H1 (cell line): ENCODE results near the gene CCDC18. TPM values are rescaled to one million over a fixed set of nuclear protein-coding genes. Genes with fewer than 3 reads are reported as not detected.

Source experiments
- ATF3 ChIP-seq: IDR thresholded peaks from 2 replicates; pipeline ENCODE4 v1.6.1; 2011; ENCODE audit warnings: low read depth, mild to moderate bottlenecking, low read length; ENCODE audit not compliant: insufficient read depth
- EZH2 ChIP-seq: fragments of 200-600 bp; sonication (generic); IDR thresholded peaks from 2 replicates; pipeline ENCODE4 v1.7.1; 2012; ENCODE audit warnings: low read depth, mild to moderate bottlenecking, moderate library complexity, low read length, inconsistent platforms; ENCODE audit not compliant: severe bottlenecking
- FOSL1 ChIP-seq: IDR thresholded peaks from 2 replicates; pipeline ENCODE4 v1.6.1; 2011; ENCODE audit warnings: mild to moderate bottlenecking, low read depth, low read length, moderate library complexity; ENCODE audit not compliant: insufficient read depth
- JUN ChIP-seq: IDR thresholded peaks from 2 replicates; pipeline ENCODE4 v1.6.1; 2011; ENCODE audit warnings: low read depth, mild to moderate bottlenecking, improper control_type of control experiment, low read length
- KDM5A ChIP-seq: fragments of 200-600 bp; IDR thresholded peaks from 2 replicates; pipeline ENCODE4 v1.7.1; 2012; ENCODE audit warnings: mild to moderate bottlenecking, low read length, inconsistent platforms, mixed read lengths
- RAD21 ChIP-seq, 2 experiments: IDR thresholded peaks in 1 of 2; conservative IDR thresholded peaks in 1 of 2; 2 replicates each; pipeline ENCODE4 v1.6.1; 2011; ENCODE audit warnings: low read depth in 2 of 2, low read length in 2 of 2, improper control_type of control experiment in 1 of 2, inconsistent platforms in 1 of 2, mild to moderate bottlenecking in 1 of 2, moderate library complexity in 1 of 2
- polyA plus RNA-seq, 7 experiments: library from polyadenylated mRNA; depleted of rRNA in 3 of 7; stranded (reverse) in 5 of 7; unstranded in 2 of 7; fragments of >200 nt in 5 of 7; fragments of 200-250 nt in 2 of 7; gene quantifications; 1 replicate in 5 of 7; 2 replicates in 1 of 7; 4 replicates in 1 of 7; pipeline versions ENCODE4 v1.2.1 to v1.2.3, GENCODE V29; 2011 to 2013; ENCODE audit warnings: missing spikeins in 2 of 7, mixed read lengths in 2 of 7
- total RNA-seq: library from RNA; stranded (reverse); fragmentation: NEBNext Ultra II Directional; extraction: Animal tissue kit (Norgen Biotek cat#: 25700); gene quantifications from 2 replicates; pipeline ENCODE4 v1.2.1, GENCODE V29; 2021
- TF ChIP-seq, protein P1 (sequence below), 3 experiments: IDR thresholded peaks; 1 replicate in 2 of 3; 2 replicates in 1 of 3; pipeline versions ENCODE4 v1.5.1 to v1.6.1; 2011; ENCODE audit warnings: low read length in 3 of 3, mild to moderate bottlenecking in 3 of 3, inconsistent platforms in 2 of 3, low read depth in 1 of 3, moderate library complexity in 1 of 3; ENCODE audit not compliant: insufficient read depth in 1 of 3; ENCODE audit errors: control extremely low read depth in 1 of 3

CCDC18 gene
- total and polyA plus RNA-seq, 2 of the 8 experiments (the other 6 are each of a cell fraction or from before 2014, with no cell fraction given) = 3.0 to 21.2 TPM

DNA sequence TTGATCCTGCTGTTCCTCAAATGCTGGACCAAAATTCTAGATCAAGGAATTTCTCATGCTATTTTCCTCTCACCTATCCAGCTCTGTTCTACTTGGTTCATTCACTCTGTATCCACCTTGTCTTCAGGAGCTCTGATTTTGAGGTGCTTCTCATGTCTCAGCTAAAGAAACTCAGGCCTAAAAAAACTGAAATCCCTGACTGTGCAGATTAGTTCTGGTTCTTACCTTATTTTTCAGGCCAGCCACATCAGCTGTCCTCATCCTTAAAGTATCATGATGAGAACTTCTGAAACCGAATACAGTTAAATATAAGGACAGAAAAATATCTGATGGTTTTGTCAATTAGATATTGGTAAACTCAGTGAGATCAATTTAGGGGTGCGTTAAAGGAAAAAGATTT is 137.4 kb downstream of the CCDC18 start (continued):
- TF ChIP-seq, protein P1, sequence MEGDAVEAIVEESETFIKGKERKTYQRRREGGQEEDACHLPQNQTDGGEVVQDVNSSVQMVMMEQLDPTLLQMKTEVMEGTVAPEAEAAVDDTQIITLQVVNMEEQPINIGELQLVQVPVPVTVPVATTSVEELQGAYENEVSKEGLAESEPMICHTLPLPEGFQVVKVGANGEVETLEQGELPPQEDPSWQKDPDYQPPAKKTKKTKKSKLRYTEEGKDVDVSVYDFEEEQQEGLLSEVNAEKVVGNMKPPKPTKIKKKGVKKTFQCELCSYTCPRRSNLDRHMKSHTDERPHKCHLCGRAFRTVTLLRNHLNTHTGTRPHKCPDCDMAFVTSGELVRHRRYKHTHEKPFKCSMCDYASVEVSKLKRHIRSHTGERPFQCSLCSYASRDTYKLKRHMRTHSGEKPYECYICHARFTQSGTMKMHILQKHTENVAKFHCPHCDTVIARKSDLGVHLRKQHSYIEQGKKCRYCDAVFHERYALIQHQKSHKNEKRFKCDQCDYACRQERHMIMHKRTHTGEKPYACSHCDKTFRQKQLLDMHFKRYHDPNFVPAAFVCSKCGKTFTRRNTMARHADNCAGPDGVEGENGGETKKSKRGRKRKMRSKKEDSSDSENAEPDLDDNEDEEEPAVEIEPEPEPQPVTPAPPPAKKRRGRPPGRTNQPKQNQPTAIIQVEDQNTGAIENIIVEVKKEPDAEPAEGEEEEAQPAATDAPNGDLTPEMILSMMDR (IDR thresholded peaks at IDR 0.05; ENCODE audit: control extremely low read depth in 1 of 3, insufficient read depth in 1 of 3, low read depth in 1 of 3, low read length in 3 of 3) = no peak
- TF ChIP-seq JUN (no peak), KDM5A (no peak), RAD21 (IDR thresholded peaks at IDR 0.05 in 1 of 2, conservative IDR thresholded peaks at IDR 0.05 in 1 of 2; ENCODE audit: low read depth in 2 of 2, low read length in 2 of 2) (no peak), ATF3 (no peak), EZH2 (no peak), FOSL1 (no peak)
